ENCODE measurements around the gene KPNA3.
"Not testable (repeated sequence)": the region's sequence is repeated elsewhere in the genome, so short reads cannot be mapped to it uniquely, and the experiment has no call there.

The KPNA3 gene

GRCh38 chr13:49777746-49778614 is 14.5 kb downstream of the KPNA3 start:
- no peak overlapping the region for H3K27ac ChIP-seq
- in situ Hi-C loops (cut with HindIII; ENCODE audit: low pct_ligation_motif_present, low sequenced_read_pairs): no loop called here
- no peaks in the 10 kb centered on the region for H3K27me3 ChIP-seq (replicated peaks)
- TF ChIP-seq, protein P1, sequence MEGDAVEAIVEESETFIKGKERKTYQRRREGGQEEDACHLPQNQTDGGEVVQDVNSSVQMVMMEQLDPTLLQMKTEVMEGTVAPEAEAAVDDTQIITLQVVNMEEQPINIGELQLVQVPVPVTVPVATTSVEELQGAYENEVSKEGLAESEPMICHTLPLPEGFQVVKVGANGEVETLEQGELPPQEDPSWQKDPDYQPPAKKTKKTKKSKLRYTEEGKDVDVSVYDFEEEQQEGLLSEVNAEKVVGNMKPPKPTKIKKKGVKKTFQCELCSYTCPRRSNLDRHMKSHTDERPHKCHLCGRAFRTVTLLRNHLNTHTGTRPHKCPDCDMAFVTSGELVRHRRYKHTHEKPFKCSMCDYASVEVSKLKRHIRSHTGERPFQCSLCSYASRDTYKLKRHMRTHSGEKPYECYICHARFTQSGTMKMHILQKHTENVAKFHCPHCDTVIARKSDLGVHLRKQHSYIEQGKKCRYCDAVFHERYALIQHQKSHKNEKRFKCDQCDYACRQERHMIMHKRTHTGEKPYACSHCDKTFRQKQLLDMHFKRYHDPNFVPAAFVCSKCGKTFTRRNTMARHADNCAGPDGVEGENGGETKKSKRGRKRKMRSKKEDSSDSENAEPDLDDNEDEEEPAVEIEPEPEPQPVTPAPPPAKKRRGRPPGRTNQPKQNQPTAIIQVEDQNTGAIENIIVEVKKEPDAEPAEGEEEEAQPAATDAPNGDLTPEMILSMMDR (IDR thresholded peaks at IDR 0.05; ENCODE audit: low read depth, low read length, missing control alignments): no peak
- no peaks in the 10 kb centered on the region for H3K36me3 ChIP-seq (replicated peaks)
- DNase-seq: no peak
- no peak overlapping the region for H3K4me3 ChIP-seq (ENCODE audit: low read depth, low read length)

DNA sequence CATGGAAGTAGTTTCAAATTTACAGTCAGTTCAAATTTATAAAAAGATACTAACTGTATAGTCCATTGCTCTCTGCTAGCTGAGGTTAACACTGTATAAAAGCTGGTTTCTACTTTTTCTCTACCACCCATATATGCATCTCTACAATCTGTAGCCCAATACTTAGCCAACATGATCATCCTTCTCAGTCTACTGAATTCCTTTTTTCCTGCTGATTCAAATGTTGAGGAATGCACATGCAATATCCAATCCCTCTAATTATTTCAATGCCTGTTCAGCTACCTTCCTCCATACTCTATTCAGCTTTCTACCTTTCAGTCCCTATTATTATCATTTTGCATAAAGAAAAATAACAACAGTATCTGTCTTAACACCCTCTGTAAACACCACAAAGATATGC is 15.6 kb downstream of the KPNA3 start:
- no peaks in the 10 kb centered on the region for H3K36me3 ChIP-seq (replicated peaks)
- H3K4me3 ChIP-seq (ENCODE audit: low read depth, low read length): no peak overlapping the region
- H3K27me3 ChIP-seq (replicated peaks): no peaks in the 10 kb centered on the region
- TF ChIP-seq, protein P1 (IDR thresholded peaks at IDR 0.05; ENCODE audit: low read depth, low read length, missing control alignments): no peak
- in situ Hi-C loops (cut with HindIII; ENCODE audit: low pct_ligation_motif_present, low sequenced_read_pairs): no loop called here
- DNase-seq: no peak
- H3K27ac ChIP-seq: no peak overlapping the region

DNA sequence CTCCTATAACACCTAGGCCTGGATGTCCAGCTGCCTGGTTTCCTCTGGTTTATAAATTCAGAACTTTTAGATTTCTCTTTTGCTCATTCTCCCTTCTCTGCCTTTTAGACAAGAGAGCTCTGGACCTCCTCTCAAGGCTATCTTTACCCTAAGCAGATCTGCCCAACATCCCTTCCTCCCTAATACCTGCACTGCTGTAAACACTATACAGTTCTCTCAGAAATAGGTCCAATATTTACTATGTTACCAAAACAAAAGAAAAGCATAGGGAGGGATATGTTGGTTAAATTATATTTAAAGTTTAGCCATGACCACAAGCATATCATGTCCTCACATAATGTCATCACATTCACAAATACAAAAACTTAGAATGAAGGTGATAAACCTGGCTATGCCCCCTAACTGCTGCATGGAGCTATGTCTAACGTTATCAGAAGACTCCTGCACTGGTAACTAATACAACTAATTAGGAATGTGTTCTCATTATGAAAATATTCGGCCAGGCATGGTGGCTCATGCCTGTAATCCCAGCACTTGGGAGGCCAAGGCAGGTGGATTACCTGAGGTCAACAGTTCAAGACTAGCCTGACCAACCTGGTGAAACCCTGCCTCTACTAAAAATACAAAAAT is 18.0 kb downstream of the KPNA3 start:
- Histone ChIP-seq H3K4me3 (ENCODE audit: low read depth, low read length) (no peak overlapping the region), H3K36me3 (replicated peaks) (no peaks in the 10 kb centered on the region), H3K27ac (no peak overlapping the region), H3K27me3 (replicated peaks) (no peaks in the 10 kb centered on the region)
- in situ Hi-C loops (cut with HindIII; ENCODE audit: low pct_ligation_motif_present, low sequenced_read_pairs): no loop called here
- no peak for DNase-seq
- TF ChIP-seq, protein P1 (IDR thresholded peaks at IDR 0.05; ENCODE audit: low read depth, low read length, missing control alignments): no peak

DNA sequence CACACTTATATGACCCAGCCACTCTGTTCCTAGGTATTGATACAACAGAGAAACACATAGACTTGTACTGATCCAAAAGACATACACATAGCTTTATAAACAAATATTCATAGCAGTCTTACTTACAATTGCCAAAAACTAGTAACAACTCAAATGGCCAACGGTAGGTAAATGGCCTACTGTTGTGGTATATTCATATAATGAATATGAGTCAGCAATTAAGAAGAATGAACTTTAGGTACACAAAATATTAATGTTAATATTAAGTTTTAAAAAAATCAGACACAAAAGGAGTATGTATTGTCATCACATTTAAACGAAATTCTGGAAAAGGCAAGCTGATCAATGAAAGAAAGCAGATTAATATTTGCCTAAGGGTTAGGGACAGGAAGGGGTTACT is 19.7 kb downstream of the KPNA3 start:
- no peaks in the 10 kb centered on the region for H3K27me3 ChIP-seq (replicated peaks)
- TF ChIP-seq, protein P1 (IDR thresholded peaks at IDR 0.05; ENCODE audit: low read depth, low read length, missing control alignments): no peak
- no peak overlapping the region for H3K27ac ChIP-seq
- H3K36me3 ChIP-seq (replicated peaks): no peaks in the 10 kb centered on the region
- H3K4me3 ChIP-seq (ENCODE audit: low read depth, low read length): no peak overlapping the region
- DNase-seq: no peak
- in situ Hi-C loops (cut with HindIII; ENCODE audit: low pct_ligation_motif_present, low sequenced_read_pairs): no loop called here

DNA sequence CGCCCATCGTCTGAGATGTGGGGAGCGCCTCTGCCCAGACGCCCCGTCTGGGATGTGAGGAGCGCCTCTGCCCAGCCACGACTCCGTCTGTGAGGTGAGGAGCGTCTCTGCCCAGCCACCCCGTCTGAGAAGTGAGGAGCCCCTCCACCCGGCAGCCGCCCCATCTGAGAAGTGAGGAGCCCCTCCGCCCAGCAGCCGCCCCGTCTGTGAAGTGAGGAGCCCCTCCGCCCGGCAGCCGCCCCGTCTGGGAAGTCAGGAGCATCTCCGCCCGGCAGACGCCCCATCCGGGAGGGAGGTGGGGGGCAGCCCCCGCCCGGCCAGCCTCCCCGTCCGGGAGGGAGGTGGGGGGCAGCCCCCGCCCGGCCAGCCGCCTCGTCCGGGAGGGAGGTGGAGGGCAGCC is 30.7 kb downstream of the KPNA3 start:
- H3K27me3 ChIP-seq (replicated peaks); H3K36me3 ChIP-seq (replicated peaks); DNase-seq; in situ Hi-C loops (cut with HindIII; ENCODE audit: low pct_ligation_motif_present, low sequenced_read_pairs); H3K4me3 ChIP-seq (ENCODE audit: low read depth, low read length); H3K27ac ChIP-seq: not testable (repeated sequence)

- TF ChIP-seq, protein P1 (IDR thresholded peaks at IDR 0.05; ENCODE audit: low read depth, low read length, missing control alignments): no peak
- DNase-seq: no peak
- Histone ChIP-seq H3K4me3 (ENCODE audit: low read depth, low read length) (no peak overlapping the region), H3K27ac (no peak overlapping the region), H3K27me3 (replicated peaks) (no peaks in the 10 kb centered on the region), H3K36me3 (replicated peaks) (no peaks in the 10 kb centered on the region)
- in situ Hi-C loops (cut with HindIII; ENCODE audit: low pct_ligation_motif_present, low sequenced_read_pairs): no loop called here
Observed at GRCh38 chr13:49760558-49760957, 31.9 kb downstream of the KPNA3 start.
